Lower lobe of right lung (tissue), 2 donors: ENCODE measurements around the gene B4GALNT2. TPM values are rescaled to one million over a fixed set of nuclear protein-coding genes. Genes with fewer than 3 reads are reported as not detected.

Source experiments
- ATAC-seq, 2 donors: fragments of 200-7000 bp; cut with Tn5 transposase; one replicate each; pipeline ENCODE4 v1.9.1; 2020 to 2022; ENCODE audit warnings: mild to moderate bottlenecking in 2 of 2, moderate library complexity in 2 of 2
- DNase-seq: peaks from one replicate; pipeline ENCODE4 v3.0.0-alpha.2; 2020
- H3K27ac ChIP-seq: fragments of 200-600 bp; one replicate; pipeline ENCODE4 v1.8.0; 2022
- H3K27me3 ChIP-seq: fragments of 200-600 bp; one replicate; pipeline ENCODE4 v1.8.0; 2022; ENCODE audit warnings: low read depth
- H3K36me3 ChIP-seq: fragments of 200-600 bp; one replicate; pipeline ENCODE4 v1.8.0; 2022; ENCODE audit warnings: mild to moderate bottlenecking
- H3K4me1 ChIP-seq: fragments of 200-600 bp; one replicate; pipeline ENCODE4 v1.8.0; 2022
- H3K4me3 ChIP-seq: fragments of 200-600 bp; one replicate; pipeline ENCODE4 v1.8.0; 2022; ENCODE audit warnings: mild to moderate bottlenecking
- H3K9me3 ChIP-seq: fragments of 200-600 bp; one replicate; pipeline ENCODE4 v1.8.0; 2022
- intact Hi-C: fragments of 100-400 bp; cut with DNase I; formaldehyde crosslinking; loops from one replicate; pipeline ENCODE4 v1.11.0; 2022
- total RNA-seq: library from RNA; stranded (reverse); fragmentation: NEBNext Ultra II Directional; extraction: Animal tissue kit (Norgen Biotek cat#: 25700); gene quantifications from one replicate; pipeline ENCODE4 v1.2.1, GENCODE V29; 2021
- TF ChIP-seq, protein P1 (sequence below): fragments of 200-600 bp; IDR thresholded peaks from one replicate; pipeline ENCODE4 v1.8.0; 2022; ENCODE audit warnings: antibody characterized with exemption, mild to moderate bottlenecking
- donor health status: DM: no; HTN: yes; CAD: no; lungs with severe emphysema.

B4GALNT2 gene
- total RNA-seq, 1 donor from 2014 or later, result 0.15 TPM

- H3K27me3 ChIP-seq, result peaks cover 19% of the 10 kb centered on the region
- DNase-seq (no peak), ATAC-seq (no peak)
- H3K9me3 ChIP-seq, result no peaks in the 10 kb centered on the region
- no peak overlapping the region for H3K27ac ChIP-seq
- TF ChIP-seq, protein P1, sequence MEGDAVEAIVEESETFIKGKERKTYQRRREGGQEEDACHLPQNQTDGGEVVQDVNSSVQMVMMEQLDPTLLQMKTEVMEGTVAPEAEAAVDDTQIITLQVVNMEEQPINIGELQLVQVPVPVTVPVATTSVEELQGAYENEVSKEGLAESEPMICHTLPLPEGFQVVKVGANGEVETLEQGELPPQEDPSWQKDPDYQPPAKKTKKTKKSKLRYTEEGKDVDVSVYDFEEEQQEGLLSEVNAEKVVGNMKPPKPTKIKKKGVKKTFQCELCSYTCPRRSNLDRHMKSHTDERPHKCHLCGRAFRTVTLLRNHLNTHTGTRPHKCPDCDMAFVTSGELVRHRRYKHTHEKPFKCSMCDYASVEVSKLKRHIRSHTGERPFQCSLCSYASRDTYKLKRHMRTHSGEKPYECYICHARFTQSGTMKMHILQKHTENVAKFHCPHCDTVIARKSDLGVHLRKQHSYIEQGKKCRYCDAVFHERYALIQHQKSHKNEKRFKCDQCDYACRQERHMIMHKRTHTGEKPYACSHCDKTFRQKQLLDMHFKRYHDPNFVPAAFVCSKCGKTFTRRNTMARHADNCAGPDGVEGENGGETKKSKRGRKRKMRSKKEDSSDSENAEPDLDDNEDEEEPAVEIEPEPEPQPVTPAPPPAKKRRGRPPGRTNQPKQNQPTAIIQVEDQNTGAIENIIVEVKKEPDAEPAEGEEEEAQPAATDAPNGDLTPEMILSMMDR, result no peak
- no peaks in the 10 kb centered on the region for H3K36me3 ChIP-seq
- no peaks in the 10 kb centered on the region for H3K4me1 ChIP-seq
- intact Hi-C loops, result no loop called here
- no peak overlapping the region for H3K4me3 ChIP-seq
Observed at GRCh38 chr17:49111934-49112333, 20.6 kb upstream of the B4GALNT2 start.

- no peak for ATAC-seq
- Histone ChIP-seq H3K4me3 (no peak overlapping the region), H3K27ac (no peak overlapping the region), H3K27me3 (peaks cover 18% of the 10 kb centered on the region), H3K36me3 (no peaks in the 10 kb centered on the region), H3K4me1 (no peaks in the 10 kb centered on the region), H3K9me3 (no peaks in the 10 kb centered on the region)
- no peak for DNase-seq
- TF ChIP-seq, protein P1, result no peak
- intact Hi-C loops, result no loop called here
Observed at GRCh38 chr17:49112936-49113335, 19.6 kb upstream of the B4GALNT2 start.

- TF ChIP-seq, protein P1, result no peak
- H3K36me3 ChIP-seq, result no peaks in the 10 kb centered on the region
- H3K27ac ChIP-seq, result no peak overlapping the region
- no peaks in the 10 kb centered on the region for H3K4me1 ChIP-seq
- DNase-seq, result no peak
- H3K27me3 ChIP-seq, result peaks cover 18% of the 10 kb centered on the region
- no peak overlapping the region for H3K4me3 ChIP-seq
- H3K9me3 ChIP-seq, result no peaks in the 10 kb centered on the region
- ATAC-seq, result no peak
- intact Hi-C loops, result no loop called here
Observed at GRCh38 chr17:49114703-49115102, 17.9 kb upstream of the B4GALNT2 start.

GRCh38 chr17:49117587-49118230, 14.9 kb upstream of the B4GALNT2 start:
- H3K27me3 ChIP-seq, result peaks cover 15% of the 10 kb centered on the region
- H3K36me3 ChIP-seq, result no peaks in the 10 kb centered on the region
- TF ChIP-seq, protein P1, result no peak
- H3K4me3 ChIP-seq, result no peak overlapping the region
- H3K9me3 ChIP-seq, result no peaks in the 10 kb centered on the region
- ATAC-seq, result peak in 1 of 2 donors; percentile 25
- no peak for DNase-seq
- intact Hi-C loops, result no loop called here
- H3K4me1 ChIP-seq, result no peaks in the 10 kb centered on the region
- H3K27ac ChIP-seq, result no peak overlapping the region

DNA sequence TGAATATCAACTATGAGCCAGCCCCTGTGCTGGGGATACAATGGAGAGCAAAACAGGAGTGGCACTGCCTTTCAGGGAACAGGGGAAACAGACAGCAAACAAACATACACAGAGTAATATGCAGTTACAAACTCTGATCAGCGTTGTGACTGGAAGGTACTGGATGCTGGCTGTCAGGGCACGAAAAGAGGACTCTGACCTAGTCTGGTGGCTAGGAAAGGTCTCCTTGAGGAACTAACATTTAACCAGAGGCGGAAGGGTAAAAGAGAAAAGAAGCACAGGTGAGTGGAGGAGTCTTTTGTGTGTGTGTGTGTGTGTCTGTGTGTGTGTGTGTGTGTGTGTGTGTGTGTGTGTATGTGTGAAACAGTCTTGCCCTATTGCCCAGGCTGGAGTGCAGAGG, 12.4 kb upstream of the B4GALNT2 start:
- DNase-seq (no peak), ATAC-seq (no peak)
- no peaks in the 10 kb centered on the region for H3K36me3 ChIP-seq
- TF ChIP-seq, protein P1, result no peak
- intact Hi-C loops, result no loop called here
- peaks cover 12% of the 10 kb centered on the region for H3K27me3 ChIP-seq
- no peak overlapping the region for H3K4me3 ChIP-seq
- H3K4me1 ChIP-seq, result no peaks in the 10 kb centered on the region
- no peak overlapping the region for H3K27ac ChIP-seq
- no peaks in the 10 kb centered on the region for H3K9me3 ChIP-seq
